SU-DHL-6 (cell line): ENCODE results near the gene C13orf42.

Experiments
- CTCF ChIP-seq: fragments of 200-600 bp; sonication (generic); IDR thresholded peaks from one replicate; pipeline ENCODE4 v1.5.1; 2017; ENCODE audit warnings: antibody characterized with exemption, mild to moderate bottlenecking, low read length, moderate library complexity; ENCODE audit not compliant: insufficient read depth, poor library complexity, severe bottlenecking
- EZH2phosphoT487 ChIP-seq: fragments of 200-600 bp; sonication (generic), shearing (Covaris generic); conservative IDR thresholded peaks from 2 replicates; pipeline ENCODE4 v1.6.1; 2018; ENCODE audit warnings: mild to moderate bottlenecking, antibody characterized with exemption, low read length, moderate library complexity, mixed read lengths

- TF ChIP-seq CTCF (no peak), EZH2phosphoT487 (no peak)
Observed at GRCh38 chr13:51032831-51033230, 78.2 kb downstream of the C13orf42 start.
